Memory B cell (primary cell): Measurements from ENCODE around the gene DPH1.

Source experiments
- ATAC-seq: fragments of 150-1000 bp; cut with Tn5 transposase; 2 replicates; pipeline ENCODE4 v1.10.0; 2021; ENCODE audit warnings: low read depth, mild to moderate bottlenecking, moderate library complexity
- DNase-seq, 2 donors: peaks; one replicate each; pipeline ENCODE4 v3.0.0; 2022; ENCODE audit warnings: low spot score in 2 of 2
- H3K27ac Mint-ChIP-seq: one replicate; pipeline ENCODE4 v1.8.0; 2022; ENCODE audit warnings: mild to moderate bottlenecking, moderate library complexity, mixed read lengths
- H3K27me3 Mint-ChIP-seq: one replicate; pipeline ENCODE4 v1.8.0; 2022; ENCODE audit warnings: mixed read lengths
- H3K36me3 Mint-ChIP-seq: one replicate; pipeline ENCODE4 v1.8.0; 2022; ENCODE audit warnings: mild to moderate bottlenecking, mixed read lengths
- H3K4me1 Mint-ChIP-seq: one replicate; pipeline ENCODE4 v1.8.0; 2022; ENCODE audit warnings: mixed read lengths
- H3K4me3 Mint-ChIP-seq: one replicate; pipeline ENCODE4 v1.8.0; 2022; ENCODE audit warnings: mild to moderate bottlenecking, moderate library complexity, mixed read lengths
- H3K9me3 Mint-ChIP-seq: one replicate; pipeline ENCODE4 v1.8.0; 2022; ENCODE audit warnings: mixed read lengths

DPH1 gene

DNA sequence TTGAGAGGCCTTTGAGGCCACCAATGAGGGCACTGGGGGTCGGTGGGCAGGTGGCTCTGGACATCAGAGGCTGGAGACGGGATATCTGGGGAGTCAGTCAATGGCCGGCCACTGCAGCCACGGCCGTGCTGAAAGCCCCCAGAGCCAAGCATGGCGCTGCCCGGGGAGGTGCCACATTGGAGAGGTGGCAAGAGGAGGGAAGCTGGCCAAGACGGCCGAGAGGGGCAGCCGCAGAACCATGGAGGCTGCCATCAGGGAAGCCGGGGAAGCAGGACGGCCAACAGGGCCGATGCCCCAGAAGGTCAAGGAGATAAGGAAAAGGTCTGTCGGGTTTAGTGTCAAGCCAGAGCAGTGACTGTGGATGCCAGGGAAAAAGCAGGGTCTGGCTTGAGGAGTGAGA lies 14.6 kb upstream of the DPH1 start:
- peaks cover 4% of the 10 kb centered on the region for H3K4me1 Mint-ChIP-seq
- no peaks in the 10 kb centered on the region for H3K36me3 Mint-ChIP-seq
- H3K27me3 Mint-ChIP-seq: peaks cover 30% of the 10 kb centered on the region
- peaks cover 5% of the 10 kb centered on the region for H3K9me3 Mint-ChIP-seq
- no peak for DNase-seq
- H3K4me3 Mint-ChIP-seq: no peak overlapping the region
- ATAC-seq: no peak
- no peak overlapping the region for H3K27ac Mint-ChIP-seq

DNA sequence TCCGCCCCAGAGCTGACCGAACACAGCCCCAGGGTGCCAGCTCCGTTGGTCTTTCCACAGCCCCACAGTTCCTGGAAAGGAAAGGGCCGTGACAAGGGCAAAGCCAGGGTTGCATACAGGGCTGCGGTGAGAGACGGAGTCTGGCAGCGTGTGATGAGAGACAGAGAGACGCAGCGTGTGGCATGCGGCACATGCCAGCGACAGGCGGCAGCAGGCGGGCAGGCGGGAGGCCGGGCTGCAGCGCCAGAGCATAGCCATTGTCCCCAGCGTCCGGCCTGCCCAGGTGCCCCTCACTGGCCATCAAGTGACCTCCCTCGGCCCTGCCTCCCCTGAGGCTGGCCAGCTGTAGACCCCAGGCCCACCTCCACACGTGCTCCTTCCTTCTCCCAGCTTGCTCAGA lies 13.5 kb upstream of the DPH1 start:
- no peak for ATAC-seq

DNA sequence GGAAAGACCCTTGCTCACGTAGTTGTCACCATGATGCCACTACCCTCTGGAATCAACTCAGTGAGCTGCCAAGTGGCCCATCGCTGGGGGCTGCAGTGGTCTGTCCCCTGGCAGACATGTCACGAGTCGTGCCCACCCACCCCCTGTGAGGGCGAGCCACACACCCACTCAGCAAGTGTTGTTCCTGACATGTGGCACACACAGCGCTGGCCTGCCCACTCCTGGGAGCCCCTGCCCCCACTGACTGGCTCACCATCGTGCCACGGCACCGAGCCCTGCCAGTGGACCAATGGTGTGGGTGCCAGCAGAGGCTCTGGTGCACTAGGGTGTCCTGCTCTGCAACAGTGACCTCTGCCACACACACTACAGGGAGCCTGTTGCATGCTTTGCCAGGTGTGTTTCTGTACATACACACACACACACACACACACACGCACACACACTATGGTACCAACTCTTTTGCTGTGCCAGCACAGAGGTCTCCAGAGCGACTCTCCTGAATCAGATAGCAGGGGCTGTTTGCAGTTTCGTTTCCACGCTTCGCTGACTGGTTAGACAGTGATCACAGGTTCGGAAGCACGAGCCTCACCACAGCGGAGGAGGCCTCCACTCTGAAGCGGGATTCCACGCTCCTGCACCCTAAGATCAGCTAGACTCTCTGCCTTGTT lies 12.5 kb upstream of the DPH1 start:
- no peaks in the 10 kb centered on the region for H3K36me3 Mint-ChIP-seq
- peaks cover 22% of the 10 kb centered on the region for H3K27me3 Mint-ChIP-seq
- H3K9me3 Mint-ChIP-seq: peaks cover 4% of the 10 kb centered on the region
- DNase-seq (no peak), ATAC-seq (peak; percentile 96)
- peak overlapping the region; percentile 28 for H3K27ac Mint-ChIP-seq
- H3K4me3 Mint-ChIP-seq: no peak overlapping the region
- H3K4me1 Mint-ChIP-seq: peaks cover 4% of the 10 kb centered on the region

More for the DNA sequence above, 13.5 kb upstream of the DPH1 start:
- Mint-ChIP-seq H3K4me1 (peaks cover 4% of the 10 kb centered on the region), H3K9me3 (peaks cover 5% of the 10 kb centered on the region), H3K36me3 (no peaks in the 10 kb centered on the region), H3K4me3 (no peak overlapping the region), H3K27me3 (peaks cover 27% of the 10 kb centered on the region), H3K27ac (no peak overlapping the region)
- no peak for DNase-seq

DNA sequence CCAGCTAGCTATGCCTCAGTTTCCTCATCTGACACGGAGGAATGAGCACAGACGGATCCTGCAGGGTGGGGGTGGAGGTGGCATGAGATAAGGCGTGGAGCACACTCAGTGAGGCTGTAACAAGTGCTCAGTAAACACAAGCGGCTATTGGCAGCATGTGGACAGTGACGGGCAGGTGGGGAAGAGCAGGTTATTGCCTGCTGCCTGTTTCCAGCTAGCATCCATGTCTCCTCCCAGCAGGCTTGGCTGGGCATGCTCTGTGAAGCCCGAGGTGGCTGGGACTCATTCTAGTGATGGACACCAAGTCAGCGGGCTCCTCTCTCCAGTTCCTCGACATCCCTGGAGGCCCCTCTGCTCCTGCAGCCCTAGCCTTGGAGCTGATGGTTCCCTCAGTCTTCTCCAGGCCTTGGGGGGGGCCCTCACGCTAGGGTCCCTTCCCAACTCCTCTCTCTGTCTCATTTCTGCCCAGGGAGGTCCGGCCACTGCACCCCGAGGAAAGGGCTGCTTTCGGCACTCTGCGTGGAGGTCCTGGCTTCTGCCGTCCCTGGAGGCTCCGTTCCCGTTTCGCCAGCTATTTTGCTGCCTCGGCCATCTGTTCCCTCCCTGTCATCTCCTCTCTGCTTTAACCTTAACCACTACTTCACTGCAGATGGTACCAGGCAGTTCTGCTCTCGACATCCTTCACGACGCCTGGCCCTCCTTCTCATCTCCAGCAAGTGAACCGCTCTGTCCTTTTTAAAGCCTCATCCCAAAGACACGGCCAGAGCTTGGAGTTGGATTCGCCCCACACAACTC lies 11.0 kb upstream of the DPH1 start:
- Mint-ChIP-seq H3K27ac (no peak overlapping the region), H3K4me3 (no peak overlapping the region), H3K9me3 (no peaks in the 10 kb centered on the region), H3K4me1 (peaks cover 5% of the 10 kb centered on the region), H3K36me3 (no peaks in the 10 kb centered on the region), H3K27me3 (peaks cover 18% of the 10 kb centered on the region)
- DNase-seq (no peak), ATAC-seq (no peak)

DNA sequence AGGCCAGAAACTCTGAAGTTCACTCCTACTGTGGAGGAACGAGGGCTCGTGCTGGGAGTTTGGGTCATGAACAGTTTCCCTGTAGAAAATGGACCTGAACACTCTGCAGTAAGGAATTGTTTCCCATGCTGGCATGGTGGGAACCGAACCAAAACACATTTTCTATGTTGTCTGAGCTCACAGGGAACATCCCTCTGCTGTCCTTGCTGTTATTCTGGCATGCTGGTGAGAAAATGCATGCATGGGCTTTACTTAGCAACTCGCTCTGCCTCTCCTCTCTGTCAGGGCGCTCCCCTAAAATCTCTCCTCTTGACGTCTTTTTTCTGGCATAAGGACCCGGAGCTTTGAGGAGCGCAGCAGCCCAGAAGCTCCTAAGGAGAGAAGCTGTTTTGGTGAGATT lies 10.2 kb upstream of the DPH1 start:
- DNase-seq: no peak
- H3K27me3 Mint-ChIP-seq: peaks cover 14% of the 10 kb centered on the region
- peaks cover 5% of the 10 kb centered on the region for H3K4me1 Mint-ChIP-seq
- H3K27ac Mint-ChIP-seq: no peak overlapping the region
- H3K9me3 Mint-ChIP-seq: no peaks in the 10 kb centered on the region
- no peak overlapping the region for H3K4me3 Mint-ChIP-seq
- no peaks in the 10 kb centered on the region for H3K36me3 Mint-ChIP-seq
- ATAC-seq: no peak

DNA sequence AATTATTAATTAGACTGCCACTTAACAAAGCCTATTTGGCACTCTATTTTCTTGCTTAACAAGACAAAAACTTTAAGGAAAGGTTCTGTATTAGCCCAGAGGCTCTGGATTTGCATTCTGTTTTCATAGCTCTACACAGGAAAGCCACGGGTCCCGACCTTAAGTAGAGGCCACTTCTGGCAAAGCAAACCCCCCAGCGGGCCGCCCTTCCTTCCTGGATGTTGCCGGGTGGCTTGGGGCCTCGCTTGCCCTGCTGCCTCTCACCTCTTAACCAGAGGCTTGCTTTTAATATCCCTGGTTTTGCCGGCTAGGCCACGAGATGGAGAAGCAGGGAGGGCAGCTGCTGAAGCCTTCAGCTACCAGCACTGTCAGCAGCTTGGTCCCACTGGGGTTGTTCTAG lies 9.2 kb upstream of the DPH1 start:
- Mint-ChIP-seq H3K9me3 (no peaks in the 10 kb centered on the region), H3K4me1 (peaks cover 7% of the 10 kb centered on the region), H3K36me3 (no peaks in the 10 kb centered on the region), H3K27ac (peak overlapping the region; percentile 39), H3K4me3 (no peak overlapping the region), H3K27me3 (peaks cover 13% of the 10 kb centered on the region)
- DNase-seq: no peak
- ATAC-seq: no peak

DNA sequence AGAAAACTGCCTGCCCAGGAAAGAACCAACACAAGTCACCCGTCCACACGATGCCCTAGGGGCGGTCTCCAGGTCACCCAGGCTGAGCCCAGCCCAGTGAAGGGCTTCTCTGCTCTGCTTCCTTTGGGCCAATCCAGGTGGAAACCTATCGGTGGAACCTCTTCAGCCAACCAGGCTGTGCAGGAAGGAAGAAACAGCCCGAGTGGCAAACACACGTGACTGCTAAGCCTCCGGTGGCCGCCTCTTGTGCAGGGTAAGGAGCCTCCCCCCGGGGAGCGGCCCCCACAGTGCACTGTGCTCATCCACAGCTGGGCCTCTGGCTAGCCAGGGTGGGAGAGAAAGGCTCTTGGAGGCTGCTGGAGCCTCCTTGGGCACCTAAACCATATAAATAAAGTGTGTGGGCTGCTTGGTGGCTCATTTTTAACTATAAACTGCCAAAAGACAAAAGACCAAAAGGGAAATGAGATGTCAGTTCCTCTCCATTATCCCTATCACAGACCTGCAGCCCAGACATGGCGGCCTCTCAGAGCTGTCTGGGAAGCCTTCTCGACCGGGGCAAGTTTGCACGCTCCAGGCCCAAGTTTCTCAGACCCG lies 7.2 kb upstream of the DPH1 start:
- no peak overlapping the region for H3K27ac Mint-ChIP-seq
- H3K9me3 Mint-ChIP-seq: no peaks in the 10 kb centered on the region
- H3K27me3 Mint-ChIP-seq: peaks cover 24% of the 10 kb centered on the region
- no peak overlapping the region for H3K4me3 Mint-ChIP-seq
- ATAC-seq (no peak), DNase-seq (no peak)
- peaks cover 12% of the 10 kb centered on the region for H3K4me1 Mint-ChIP-seq
- peaks cover 2% of the 10 kb centered on the region for H3K36me3 Mint-ChIP-seq

DNA sequence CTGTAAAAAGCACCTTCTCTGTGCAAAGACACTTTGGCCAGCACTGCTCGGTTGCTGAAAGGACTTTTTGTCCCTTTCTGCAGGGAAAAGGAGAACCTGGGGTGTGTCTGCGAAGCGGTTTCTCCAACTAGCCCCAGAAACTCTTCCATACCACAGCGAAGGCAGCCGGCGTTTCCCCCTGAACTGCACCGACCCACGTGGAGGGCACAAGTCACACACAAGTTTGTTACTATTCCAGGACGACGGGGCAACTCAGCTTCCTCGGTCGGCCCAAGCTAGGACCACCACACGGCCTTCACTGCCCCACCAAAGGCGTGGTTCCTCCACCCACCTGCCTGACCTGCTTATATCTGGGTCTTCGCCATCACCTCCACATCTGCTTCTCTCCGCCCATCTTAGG lies 6.7 kb upstream of the DPH1 start:
- peak overlapping the region; percentile 65 for H3K4me3 Mint-ChIP-seq
- DNase-seq (no peak), ATAC-seq (no peak)
- no peaks in the 10 kb centered on the region for H3K9me3 Mint-ChIP-seq
- H3K27ac Mint-ChIP-seq: no peak overlapping the region
- H3K36me3 Mint-ChIP-seq: peaks cover 2% of the 10 kb centered on the region
- peaks cover 10% of the 10 kb centered on the region for H3K4me1 Mint-ChIP-seq
- peaks cover 23% of the 10 kb centered on the region for H3K27me3 Mint-ChIP-seq

DNA sequence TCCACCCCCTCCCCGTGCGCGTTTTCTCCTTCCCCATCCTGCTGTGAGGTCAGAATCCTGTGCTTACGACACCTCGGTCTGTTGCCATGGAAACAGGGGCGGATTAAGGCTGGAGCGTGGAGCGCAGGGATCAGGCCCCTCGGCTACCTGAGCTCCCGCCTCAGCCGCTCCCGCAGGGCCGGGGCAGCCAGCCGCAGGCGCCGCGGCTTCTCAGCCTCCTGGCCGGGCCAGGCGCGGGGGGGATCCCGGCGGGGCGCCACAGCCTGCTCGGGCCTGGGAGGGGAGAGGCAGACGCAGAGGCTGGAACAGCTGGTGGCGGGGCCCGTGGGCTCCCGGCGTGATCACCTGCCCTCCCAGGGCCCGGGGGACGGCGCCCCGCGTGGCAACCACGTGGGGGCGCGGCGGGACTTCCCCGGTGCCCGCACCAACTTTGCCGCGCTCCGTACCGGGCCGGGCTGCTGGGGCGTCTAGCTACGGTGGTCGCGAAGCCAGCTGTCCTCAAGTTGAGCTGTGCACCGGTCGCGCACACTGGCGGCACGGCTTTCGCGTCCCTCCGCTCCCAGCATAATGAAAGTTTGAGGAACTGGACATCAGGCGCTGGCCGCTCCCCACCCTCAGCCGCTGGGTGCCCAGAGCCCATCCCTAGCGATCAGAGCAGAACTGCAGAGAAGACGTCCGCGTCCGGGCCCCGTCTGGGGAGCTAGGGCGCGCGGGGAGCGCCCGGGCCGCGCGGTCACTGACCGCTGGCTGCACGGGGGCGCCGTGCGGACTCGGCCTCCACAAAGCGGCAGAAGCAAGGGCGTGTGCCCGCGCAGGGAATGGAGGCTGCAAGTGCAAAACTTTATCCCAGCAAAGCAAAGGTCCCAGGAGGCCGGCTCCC lies 6.0 kb upstream of the DPH1 start:
- Mint-ChIP-seq H3K27me3 (peaks cover 21% of the 10 kb centered on the region), H3K4me1 (peaks cover 10% of the 10 kb centered on the region), H3K4me3 (peak overlapping the region; percentile 70), H3K9me3 (no peaks in the 10 kb centered on the region), H3K36me3 (peaks cover 2% of the 10 kb centered on the region), H3K27ac (no peak overlapping the region)
- peak in 1 of 2 donors; percentile 55 for DNase-seq
- ATAC-seq: peak; percentile 63

DNA sequence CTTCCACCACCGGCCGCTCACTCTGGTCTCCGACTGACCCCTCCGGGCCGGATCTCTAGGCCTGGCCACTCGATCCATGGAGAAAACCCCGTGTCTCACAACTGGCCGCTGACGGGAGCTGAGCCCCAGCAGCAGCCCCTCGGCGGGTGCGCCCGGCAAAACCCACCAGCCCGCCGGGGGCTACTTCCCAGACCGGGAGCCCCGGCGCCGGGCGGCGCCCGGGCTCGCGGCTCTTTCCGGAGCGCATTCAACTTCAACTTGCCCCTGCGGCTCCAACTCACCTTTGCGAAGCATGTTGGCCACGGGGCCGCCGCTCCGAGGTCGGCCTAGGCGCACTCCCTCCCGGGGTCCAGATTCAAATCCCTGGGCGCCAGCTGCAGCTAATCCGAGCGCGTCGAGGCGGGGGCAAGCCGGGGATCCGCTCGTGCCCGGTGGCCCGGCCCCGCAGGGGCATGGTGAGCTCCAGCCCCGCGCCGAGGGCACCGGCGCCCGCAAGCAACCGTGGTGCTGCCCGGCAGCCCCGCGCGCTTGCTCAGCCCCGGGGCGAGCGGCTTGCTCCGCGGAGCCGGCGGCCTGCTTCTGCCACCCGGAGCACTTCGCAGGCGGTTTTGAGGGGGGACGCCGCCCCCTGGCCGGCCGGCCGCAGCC lies 5.3 kb upstream of the DPH1 start:
- no peak for DNase-seq

DNA sequence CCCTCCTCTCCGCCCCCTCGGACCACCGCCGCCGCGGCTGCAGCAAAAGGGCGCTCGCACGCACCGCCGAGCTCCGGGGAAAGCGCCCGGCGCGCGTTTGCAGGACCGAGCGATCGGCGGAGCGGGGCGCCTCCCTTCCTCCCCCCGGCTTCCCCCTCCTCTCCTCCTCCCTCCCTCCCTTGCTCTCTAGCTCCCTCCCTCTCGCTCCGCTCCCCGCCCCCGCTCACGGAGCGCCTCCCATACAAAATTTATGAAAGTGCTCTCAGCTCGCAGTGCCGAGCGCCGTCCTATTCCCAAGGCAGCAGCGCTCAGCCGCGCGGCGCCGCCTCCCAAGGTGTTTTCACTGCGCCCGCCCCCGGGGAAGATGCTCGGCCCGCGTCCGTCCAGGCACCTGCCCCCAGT lies 4.7 kb upstream of the DPH1 start, which contains the start of gene RTN4RL1:
Gene RTN4RL1, minus strand, starts transcription at position 115 of the 402 bp plus-strand sequence. CDS start 469 bp downstream, outside the sequence.
- H3K4me1 Mint-ChIP-seq: peaks cover 10% of the 10 kb centered on the region
- H3K27ac Mint-ChIP-seq: no peak within 1 kb of the TSS
- H3K4me3 Mint-ChIP-seq: peak within 1 kb of the TSS; percentile 87
- peaks cover 16% of the 10 kb centered on the region for H3K27me3 Mint-ChIP-seq
- peak in 1 of 2 donors; percentile 49 for DNase-seq
- ATAC-seq: peak; percentile 14
- H3K36me3 Mint-ChIP-seq: peaks cover 2% of the 10 kb centered on the region
- H3K9me3 Mint-ChIP-seq: no peaks in the 10 kb centered on the region

More for the DNA sequence above, 5.3 kb upstream of the DPH1 start:
- ATAC-seq: no peak
- Mint-ChIP-seq H3K4me1 (peaks cover 10% of the 10 kb centered on the region), H3K9me3 (no peaks in the 10 kb centered on the region), H3K36me3 (peaks cover 2% of the 10 kb centered on the region), H3K27me3 (peaks cover 16% of the 10 kb centered on the region), H3K27ac (no peak overlapping the region), H3K4me3 (peak overlapping the region; percentile 46)

DNA sequence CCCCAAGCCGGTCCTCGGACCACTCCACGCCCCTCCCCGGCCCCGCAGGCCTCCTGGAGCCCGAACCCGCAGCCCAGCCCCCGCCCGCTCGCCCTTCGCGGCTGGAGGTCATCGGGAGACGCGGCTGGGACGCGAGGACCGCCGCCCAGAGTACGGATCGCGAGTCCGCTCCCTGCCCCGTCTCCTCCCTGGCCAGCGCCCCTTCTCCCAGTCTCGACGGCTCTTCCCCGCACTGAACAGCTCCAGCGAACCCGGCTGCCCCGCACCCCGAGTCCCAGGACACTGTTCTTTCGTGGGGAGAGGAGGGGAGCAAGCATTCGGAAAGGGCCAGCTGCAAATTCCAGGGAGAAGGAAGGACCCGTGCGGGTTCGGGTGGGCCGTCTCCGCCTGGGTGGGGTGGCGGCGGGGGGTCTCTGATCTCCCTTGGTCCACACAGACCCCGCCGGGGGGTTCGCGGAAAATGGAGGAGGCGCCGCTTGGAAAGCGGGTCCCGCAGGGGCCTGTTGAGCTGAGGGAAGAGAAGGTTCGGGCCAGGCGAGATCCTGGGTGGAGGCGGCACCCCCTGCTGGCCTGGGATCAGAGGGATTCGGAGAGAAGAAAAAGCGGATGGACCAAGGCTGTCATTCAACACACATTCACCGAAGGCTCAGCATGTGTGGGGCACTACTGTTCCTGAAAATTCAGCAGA lies 4.2 kb upstream of the DPH1 start:
- H3K36me3 Mint-ChIP-seq: peaks cover 2% of the 10 kb centered on the region
- ATAC-seq: no peak
- peaks cover 16% of the 10 kb centered on the region for H3K27me3 Mint-ChIP-seq
- peak overlapping the region; percentile 87 for H3K4me3 Mint-ChIP-seq
- peaks cover 13% of the 10 kb centered on the region for H3K4me1 Mint-ChIP-seq
- DNase-seq: no peak
- H3K9me3 Mint-ChIP-seq: no peaks in the 10 kb centered on the region
- H3K27ac Mint-ChIP-seq: no peak overlapping the region
